Measurements from ENCODE around the gene NEDD9.

The NEDD9 gene

GRCh38 chr6:11232770-11233626 lies 530 bp upstream of the NEDD9 start:
- no peak for DNase-seq

GRCh38 chr6:11231564-11232192 lies 790 bp downstream of the NEDD9 start:
- DNase-seq: no peak

- no peak for DNase-seq
These were observed 1.4 kb downstream of the NEDD9 start for GRCh38 chr6:11231108-11231463.

GRCh38 chr6:11230158-11231107 lies 2.0 kb downstream of the NEDD9 start:
- DNase-seq: no peak

GRCh38 chr6:11229655-11230046 lies 2.8 kb downstream of the NEDD9 start:
- no peak for DNase-seq

- no peak for DNase-seq
These were observed 3.4 kb downstream of the NEDD9 start for GRCh38 chr6:11228935-11229654.

- DNase-seq: no peak
These were observed 4.8 kb downstream of the NEDD9 start for GRCh38 chr6:11227698-11228097.

GRCh38 chr6:11226005-11226404 lies 6.5 kb downstream of the NEDD9 start:
- DNase-seq: no peak

- DNase-seq: no peak
These were observed 7.5 kb downstream of the NEDD9 start for GRCh38 chr6:11224966-11225463.

GRCh38 chr6:11224252-11224965 lies 8.1 kb downstream of the NEDD9 start:
- no peak for DNase-seq

- no peak for DNase-seq
These were observed 9.1 kb downstream of the NEDD9 start for GRCh38 chr6:11223286-11223864.

- no peak for DNase-seq
These were observed 9.8 kb downstream of the NEDD9 start for GRCh38 chr6:11222385-11223277.

GRCh38 chr6:11221623-11222384 lies 10.7 kb downstream of the NEDD9 start:
- DNase-seq: no peak

GRCh38 chr6:11219400-11219834 lies 13.1 kb downstream of the NEDD9 start:
- DNase-seq: no peak

GRCh38 chr6:11218538-11219399 lies 13.7 kb downstream of the NEDD9 start:
- DNase-seq: no peak

- no peak for DNase-seq
These were observed 14.4 kb downstream of the NEDD9 start for GRCh38 chr6:11218102-11218442.

- DNase-seq: no peak
These were observed 14.9 kb downstream of the NEDD9 start for GRCh38 chr6:11217360-11218101.

GRCh38 chr6:11215773-11216172 lies 16.7 kb downstream of the NEDD9 start:
- DNase-seq: no peak
